Measurements from ENCODE around the gene AOPEP. TPM values are rescaled to one million over a fixed set of nuclear protein-coding genes. Genes with fewer than 3 reads are reported as not detected.
A peak's percentile ranks its signal among the peaks of the same experiment; 100 is the strongest.

The AOPEP gene
- total RNA-seq, 1 donor from 2014 or later = 75.3 TPM

GRCh38 chr9:94997727-94998126 is 271.2 kb downstream of the AOPEP start:
- DNase-seq (ENCODE audit: low read depth) (no peak), FAIRE-seq (no peak)
- TF ChIP-seq EZH2 (IDR thresholded peaks at IDR 0.05; ENCODE audit: insufficient read depth, low read length) (no peak), CTCF (IDR thresholded peaks at IDR 0.05; ENCODE audit: insufficient read depth, low read depth, low read length) (no peak)
- Histone ChIP-seq H2AFZ (ENCODE audit: low read depth, low read length) (no peak overlapping the region), H3K4me3 (ENCODE audit: insufficient read depth, low read depth, low read length) (no peak overlapping the region), H3K4me2 (ENCODE audit: low read length) (no peak overlapping the region), H3K79me2 (ENCODE audit: insufficient read depth, low read length) (peaks cover 3% of the 10 kb centered on the region), H4K20me1 (ENCODE audit: insufficient read depth, low read length) (no peaks in the 10 kb centered on the region), H3K4me1 (ENCODE audit: insufficient read depth, low read length) (peaks cover 23% of the 10 kb centered on the region), H3K9me3 (ENCODE audit: insufficient read depth, low read depth, low read length) (no peaks in the 10 kb centered on the region), H3K9ac (ENCODE audit: low read length) (no peak overlapping the region), H3K27ac (ENCODE audit: low read depth, low read length) (no peak overlapping the region), H3K36me3 (ENCODE audit: insufficient read depth, low read length) (no peaks in the 10 kb centered on the region), H3K27me3 (ENCODE audit: insufficient read depth, low read length) (no peaks in the 10 kb centered on the region)
- Mint-ChIP-seq H3K27ac (ENCODE audit: unreplicated experiment) (no peak overlapping the region), H3K27me3 (ENCODE audit: low read depth, unreplicated experiment) (no peaks in the 10 kb centered on the region), H3K9me3 (ENCODE audit: unreplicated experiment) (no peaks in the 10 kb centered on the region), H3K4me3 (ENCODE audit: unreplicated experiment) (no peak overlapping the region), H3K4me1 (ENCODE audit: low read depth, unreplicated experiment) (peaks cover 22% of the 10 kb centered on the region), H3K36me3 (ENCODE audit: low read depth, unreplicated experiment) (peaks cover 2% of the 10 kb centered on the region)

- no peak overlapping the region for H3K4me3 Mint-ChIP-seq (ENCODE audit: unreplicated experiment)
- Histone ChIP-seq H3K79me2 (ENCODE audit: insufficient read depth, low read length) (peaks cover 14% of the 10 kb centered on the region), H3K36me3 (ENCODE audit: insufficient read depth, low read length) (no peaks in the 10 kb centered on the region), H4K20me1 (ENCODE audit: insufficient read depth, low read length) (no peaks in the 10 kb centered on the region), H3K4me2 (ENCODE audit: low read length) (no peak overlapping the region), H3K27ac (ENCODE audit: low read depth, low read length) (no peak overlapping the region), H2AFZ (ENCODE audit: low read depth, low read length) (no peak overlapping the region), H3K4me1 (ENCODE audit: insufficient read depth, low read length) (peaks cover 26% of the 10 kb centered on the region), H3K27me3 (ENCODE audit: insufficient read depth, low read length) (no peaks in the 10 kb centered on the region), H3K9ac (ENCODE audit: low read length) (no peak overlapping the region), H3K9me3 (ENCODE audit: insufficient read depth, low read depth, low read length) (no peaks in the 10 kb centered on the region), H3K4me3 (ENCODE audit: insufficient read depth, low read depth, low read length) (no peak overlapping the region)
- H3K9me3 Mint-ChIP-seq (ENCODE audit: unreplicated experiment) = no peaks in the 10 kb centered on the region
- peaks cover 2% of the 10 kb centered on the region for H3K36me3 Mint-ChIP-seq (ENCODE audit: low read depth, unreplicated experiment)
- DNase-seq (ENCODE audit: low read depth) = no peak
- H3K27ac Mint-ChIP-seq (ENCODE audit: unreplicated experiment) = no peak overlapping the region
- H3K4me1 Mint-ChIP-seq (ENCODE audit: low read depth, unreplicated experiment) = peaks cover 26% of the 10 kb centered on the region
- no peak for FAIRE-seq
- no peak for TF ChIP-seq EZH2 (IDR thresholded peaks at IDR 0.05; ENCODE audit: insufficient read depth, low read length)
- TF ChIP-seq CTCF (IDR thresholded peaks at IDR 0.05; ENCODE audit: insufficient read depth, low read depth, low read length) = no peak
- no peaks in the 10 kb centered on the region for H3K27me3 Mint-ChIP-seq (ENCODE audit: low read depth, unreplicated experiment)
Measured at GRCh38 chr9:94999832-95000231, 273.3 kb downstream of the AOPEP start.

GRCh38 chr9:95000821-95001220 is 274.3 kb downstream of the AOPEP start:
- Mint-ChIP-seq H3K27me3 (ENCODE audit: low read depth, unreplicated experiment) (no peaks in the 10 kb centered on the region), H3K4me1 (ENCODE audit: low read depth, unreplicated experiment) (peaks cover 17% of the 10 kb centered on the region), H3K9me3 (ENCODE audit: unreplicated experiment) (no peaks in the 10 kb centered on the region), H3K4me3 (ENCODE audit: unreplicated experiment) (no peak overlapping the region), H3K36me3 (ENCODE audit: low read depth, unreplicated experiment) (peaks cover 8% of the 10 kb centered on the region), H3K27ac (ENCODE audit: unreplicated experiment) (peak overlapping the region; percentile 34)
- peaks cover 23% of the 10 kb centered on the region for H3K79me2 ChIP-seq (ENCODE audit: insufficient read depth, low read length)
- H3K4me2 ChIP-seq (ENCODE audit: low read length) = no peak overlapping the region
- H3K9me3 ChIP-seq (ENCODE audit: insufficient read depth, low read depth, low read length) = no peaks in the 10 kb centered on the region
- no peak overlapping the region for H3K27ac ChIP-seq (ENCODE audit: low read depth, low read length)
- FAIRE-seq (no peak), DNase-seq (ENCODE audit: low read depth) (no peak)
- H3K9ac ChIP-seq (ENCODE audit: low read length) = no peak overlapping the region
- H3K4me3 ChIP-seq (ENCODE audit: insufficient read depth, low read depth, low read length) = no peak overlapping the region
- H3K27me3 ChIP-seq (ENCODE audit: insufficient read depth, low read length) = no peaks in the 10 kb centered on the region
- no peaks in the 10 kb centered on the region for H4K20me1 ChIP-seq (ENCODE audit: insufficient read depth, low read length)
- peaks cover 16% of the 10 kb centered on the region for H3K4me1 ChIP-seq (ENCODE audit: insufficient read depth, low read length)
- H3K36me3 ChIP-seq (ENCODE audit: insufficient read depth, low read length) = no peaks in the 10 kb centered on the region
- TF ChIP-seq EZH2 (IDR thresholded peaks at IDR 0.05; ENCODE audit: insufficient read depth, low read length) = no peak
- no peak for TF ChIP-seq CTCF (IDR thresholded peaks at IDR 0.05; ENCODE audit: insufficient read depth, low read depth, low read length)
- H2AFZ ChIP-seq (ENCODE audit: low read depth, low read length) = no peak overlapping the region

Data from astrocyte (in vitro differentiated cells and primary cell).